HCT116 (cell line): ENCODE data around the gene ACTRT2.

Experiments used
- EZH2phosphoT487 ChIP-seq: fragments of 200-600 bp; IDR thresholded peaks from 2 replicates; pipeline ENCODE4 v1.6.1; 2018; ENCODE audit warnings: antibody characterized with exemption, borderline replicate concordance
- POLR2A ChIP-seq: IDR thresholded peaks from 2 replicates; pipeline ENCODE4 v1.7.0; 2011; ENCODE audit warnings: borderline replicate concordance; ENCODE audit not compliant: insufficient read depth, insufficient read length; ENCODE audit errors: extremely low read depth
- POLR2AphosphoS5 ChIP-seq: IDR thresholded peaks from 2 replicates; pipeline ENCODE4 v1.6.1; 2011; ENCODE audit warnings: mild to moderate bottlenecking, low read depth, low read length, moderate library complexity
- SIN3A ChIP-seq: IDR thresholded peaks from 2 replicates; pipeline ENCODE4 v1.6.1; 2012; ENCODE audit warnings: low read depth
- YY1 ChIP-seq: IDR thresholded peaks from 2 replicates; pipeline ENCODE4 v1.6.1; 2011; ENCODE audit warnings: low read length, low read depth, moderate library complexity, mild to moderate bottlenecking; ENCODE audit not compliant: insufficient replicate concordance; ENCODE audit errors: extremely low read depth
- TF ChIP-seq, protein P1 (sequence below): IDR thresholded peaks from 2 replicates; pipeline ENCODE4 v1.6.1; 2011; ENCODE audit warnings: mild to moderate bottlenecking, low read length, moderate library complexity; ENCODE audit not compliant: insufficient replicate concordance; ENCODE audit errors: extremely low read depth
- TF ChIP-seq, protein P2 (sequence below), 3 experiments: fragments of 200-600 bp in 1 of 3; sonication (generic) in 1 of 3; IDR thresholded peaks in 2 of 3; conservative IDR thresholded peaks in 1 of 3; 2 replicates each; pipeline ENCODE4 v1.5.1; 2012 to 2017; ENCODE audit warnings: low read depth in 2 of 3, low read length in 2 of 3, antibody characterized with exemption in 1 of 3, borderline replicate concordance in 1 of 3, control low read depth in 1 of 3, mild to moderate bottlenecking in 1 of 3, mixed read lengths in 1 of 3, mixed run types in 1 of 3, moderate library complexity in 1 of 3; ENCODE audit not compliant: insufficient read depth in 1 of 3
- TF ChIP-seq, protein P3 (sequence below): IDR thresholded peaks from 2 replicates; pipeline ENCODE4 v1.6.1; 2012; ENCODE audit warnings: low read depth
- TF ChIP-seq, protein P4 (sequence below): IDR thresholded peaks from 2 replicates; pipeline ENCODE4 v1.6.1; 2012

DNA sequence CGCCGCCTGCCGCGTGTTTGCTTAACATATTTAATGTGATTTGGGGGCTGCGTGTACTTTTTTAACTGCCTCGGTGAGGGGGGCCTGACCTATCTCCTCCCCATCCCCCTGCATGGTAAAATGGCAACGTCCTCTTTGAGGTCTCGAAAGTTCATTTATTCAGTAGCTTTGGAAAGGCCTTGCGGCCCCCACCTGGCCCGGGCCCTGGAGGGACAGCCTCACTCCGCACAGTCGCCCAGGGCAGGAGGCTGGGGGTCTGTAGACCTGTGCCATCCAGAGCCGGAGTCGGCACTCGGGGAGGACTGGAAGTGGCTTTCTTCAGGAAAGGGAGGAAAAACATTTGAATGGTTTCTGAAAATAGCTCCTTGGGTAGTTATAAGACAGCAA is 38.0 kb upstream of the ACTRT2 start:
- TF ChIP-seq, protein P1, sequence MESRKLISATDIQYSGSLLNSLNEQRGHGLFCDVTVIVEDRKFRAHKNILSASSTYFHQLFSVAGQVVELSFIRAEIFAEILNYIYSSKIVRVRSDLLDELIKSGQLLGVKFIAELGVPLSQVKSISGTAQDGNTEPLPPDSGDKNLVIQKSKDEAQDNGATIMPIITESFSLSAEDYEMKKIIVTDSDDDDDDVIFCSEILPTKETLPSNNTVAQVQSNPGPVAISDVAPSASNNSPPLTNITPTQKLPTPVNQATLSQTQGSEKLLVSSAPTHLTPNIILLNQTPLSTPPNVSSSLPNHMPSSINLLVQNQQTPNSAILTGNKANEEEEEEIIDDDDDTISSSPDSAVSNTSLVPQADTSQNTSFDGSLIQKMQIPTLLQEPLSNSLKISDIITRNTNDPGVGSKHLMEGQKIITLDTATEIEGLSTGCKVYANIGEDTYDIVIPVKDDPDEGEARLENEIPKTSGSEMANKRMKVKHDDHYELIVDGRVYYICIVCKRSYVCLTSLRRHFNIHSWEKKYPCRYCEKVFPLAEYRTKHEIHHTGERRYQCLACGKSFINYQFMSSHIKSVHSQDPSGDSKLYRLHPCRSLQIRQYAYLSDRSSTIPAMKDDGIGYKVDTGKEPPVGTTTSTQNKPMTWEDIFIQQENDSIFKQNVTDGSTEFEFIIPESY: no peak
- TF ChIP-seq, protein P2, sequence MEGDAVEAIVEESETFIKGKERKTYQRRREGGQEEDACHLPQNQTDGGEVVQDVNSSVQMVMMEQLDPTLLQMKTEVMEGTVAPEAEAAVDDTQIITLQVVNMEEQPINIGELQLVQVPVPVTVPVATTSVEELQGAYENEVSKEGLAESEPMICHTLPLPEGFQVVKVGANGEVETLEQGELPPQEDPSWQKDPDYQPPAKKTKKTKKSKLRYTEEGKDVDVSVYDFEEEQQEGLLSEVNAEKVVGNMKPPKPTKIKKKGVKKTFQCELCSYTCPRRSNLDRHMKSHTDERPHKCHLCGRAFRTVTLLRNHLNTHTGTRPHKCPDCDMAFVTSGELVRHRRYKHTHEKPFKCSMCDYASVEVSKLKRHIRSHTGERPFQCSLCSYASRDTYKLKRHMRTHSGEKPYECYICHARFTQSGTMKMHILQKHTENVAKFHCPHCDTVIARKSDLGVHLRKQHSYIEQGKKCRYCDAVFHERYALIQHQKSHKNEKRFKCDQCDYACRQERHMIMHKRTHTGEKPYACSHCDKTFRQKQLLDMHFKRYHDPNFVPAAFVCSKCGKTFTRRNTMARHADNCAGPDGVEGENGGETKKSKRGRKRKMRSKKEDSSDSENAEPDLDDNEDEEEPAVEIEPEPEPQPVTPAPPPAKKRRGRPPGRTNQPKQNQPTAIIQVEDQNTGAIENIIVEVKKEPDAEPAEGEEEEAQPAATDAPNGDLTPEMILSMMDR (IDR thresholded peaks at IDR 0.05 in 2 of 3, conservative IDR thresholded peaks at IDR 0.05 in 1 of 3; ENCODE audit: borderline replicate concordance in 1 of 3, insufficient read depth in 1 of 3, low read depth in 2 of 3, low read length in 2 of 3): no peak
- TF ChIP-seq POLR2AphosphoS5 (no peak), POLR2A (no peak), SIN3A (no peak), EZH2phosphoT487 (no peak), YY1 (no peak)
- TF ChIP-seq, protein P3, sequence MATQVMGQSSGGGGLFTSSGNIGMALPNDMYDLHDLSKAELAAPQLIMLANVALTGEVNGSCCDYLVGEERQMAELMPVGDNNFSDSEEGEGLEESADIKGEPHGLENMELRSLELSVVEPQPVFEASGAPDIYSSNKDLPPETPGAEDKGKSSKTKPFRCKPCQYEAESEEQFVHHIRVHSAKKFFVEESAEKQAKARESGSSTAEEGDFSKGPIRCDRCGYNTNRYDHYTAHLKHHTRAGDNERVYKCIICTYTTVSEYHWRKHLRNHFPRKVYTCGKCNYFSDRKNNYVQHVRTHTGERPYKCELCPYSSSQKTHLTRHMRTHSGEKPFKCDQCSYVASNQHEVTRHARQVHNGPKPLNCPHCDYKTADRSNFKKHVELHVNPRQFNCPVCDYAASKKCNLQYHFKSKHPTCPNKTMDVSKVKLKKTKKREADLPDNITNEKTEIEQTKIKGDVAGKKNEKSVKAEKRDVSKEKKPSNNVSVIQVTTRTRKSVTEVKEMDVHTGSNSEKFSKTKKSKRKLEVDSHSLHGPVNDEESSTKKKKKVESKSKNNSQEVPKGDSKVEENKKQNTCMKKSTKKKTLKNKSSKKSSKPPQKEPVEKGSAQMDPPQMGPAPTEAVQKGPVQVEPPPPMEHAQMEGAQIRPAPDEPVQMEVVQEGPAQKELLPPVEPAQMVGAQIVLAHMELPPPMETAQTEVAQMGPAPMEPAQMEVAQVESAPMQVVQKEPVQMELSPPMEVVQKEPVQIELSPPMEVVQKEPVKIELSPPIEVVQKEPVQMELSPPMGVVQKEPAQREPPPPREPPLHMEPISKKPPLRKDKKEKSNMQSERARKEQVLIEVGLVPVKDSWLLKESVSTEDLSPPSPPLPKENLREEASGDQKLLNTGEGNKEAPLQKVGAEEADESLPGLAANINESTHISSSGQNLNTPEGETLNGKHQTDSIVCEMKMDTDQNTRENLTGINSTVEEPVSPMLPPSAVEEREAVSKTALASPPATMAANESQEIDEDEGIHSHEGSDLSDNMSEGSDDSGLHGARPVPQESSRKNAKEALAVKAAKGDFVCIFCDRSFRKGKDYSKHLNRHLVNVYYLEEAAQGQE: no peak
- TF ChIP-seq, protein P4, sequence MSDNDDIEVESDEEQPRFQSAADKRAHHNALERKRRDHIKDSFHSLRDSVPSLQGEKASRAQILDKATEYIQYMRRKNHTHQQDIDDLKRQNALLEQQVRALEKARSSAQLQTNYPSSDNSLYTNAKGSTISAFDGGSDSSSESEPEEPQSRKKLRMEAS: no peak
